Activated T-helper 17 cell treated with anti-CD3 and anti-CD28 coated beads, Interleukin-2, amount 50 U/mL, for 72 hours (primary cell): ENCODE data around the gene GAS2L2. TPM values are rescaled to one million over a fixed set of nuclear protein-coding genes. Genes with fewer than 3 reads are reported as not detected.
"Not testable (repeated sequence)": the region's sequence is repeated elsewhere in the genome, so short reads cannot be mapped to it uniquely, and the experiment has no call there.

ENCODE experiments used
- ATAC-seq: fragments of 150-1000 bp; cut with Tn5 transposase; replicated peaks from 2 replicates; pipeline ENCODE4 v1.10.0; 2021; ENCODE audit warnings: mild to moderate bottlenecking, moderate library complexity
- H3K27ac Mint-ChIP-seq: one replicate; pipeline ENCODE4 v1.8.0; 2022; ENCODE audit warnings: mixed read lengths
- H3K27me3 Mint-ChIP-seq: one replicate; pipeline ENCODE4 v1.8.0; 2022; ENCODE audit warnings: mixed read lengths
- H3K36me3 Mint-ChIP-seq: one replicate; pipeline ENCODE4 v1.8.0; 2022; ENCODE audit warnings: low read depth, mild to moderate bottlenecking, mixed read lengths
- H3K4me1 Mint-ChIP-seq: one replicate; pipeline ENCODE4 v1.8.0; 2022; ENCODE audit warnings: mixed read lengths
- H3K4me3 Mint-ChIP-seq: one replicate; pipeline ENCODE4 v1.8.0; 2022; ENCODE audit warnings: mild to moderate bottlenecking, mixed read lengths
- H3K9me3 Mint-ChIP-seq: one replicate; pipeline ENCODE4 v1.8.0; 2022; ENCODE audit warnings: mixed read lengths
- total RNA-seq, 2 donors: library from RNA; stranded (reverse); gene quantifications; one replicate each; pipeline ENCODE4 v1.2.3, GENCODE V29; 2022

The GAS2L2 gene
- total RNA-seq, 2 donors from 2014 or later, result not detected

- H3K27me3 Mint-ChIP-seq, result no peaks in the 10 kb centered on the region
Measured at GRCh38 chr17:35715416-35715815, 37.6 kb downstream of the GAS2L2 start.

GRCh38 chr17:35714988-35715387 is 38.1 kb downstream of the GAS2L2 start:
- no peaks in the 10 kb centered on the region for H3K36me3 Mint-ChIP-seq
- ATAC-seq, result no peak
- H3K27me3 Mint-ChIP-seq, result no peaks in the 10 kb centered on the region
- H3K27ac Mint-ChIP-seq, result no peak overlapping the region
- no peaks in the 10 kb centered on the region for H3K4me1 Mint-ChIP-seq
- no peak overlapping the region for H3K4me3 Mint-ChIP-seq
- no peaks in the 10 kb centered on the region for H3K9me3 Mint-ChIP-seq

More at GRCh38 chr17:35715416-35715815, 37.6 kb downstream of the GAS2L2 start:
- ATAC-seq, result no peak
- H3K27ac Mint-ChIP-seq, result no peak overlapping the region
- H3K36me3 Mint-ChIP-seq, result no peaks in the 10 kb centered on the region
- H3K4me1 Mint-ChIP-seq, result no peaks in the 10 kb centered on the region
- H3K9me3 Mint-ChIP-seq, result no peaks in the 10 kb centered on the region
- H3K4me3 Mint-ChIP-seq, result no peak overlapping the region

GRCh38 chr17:35713069-35713728 is 39.8 kb downstream of the GAS2L2 start:
- no peak for ATAC-seq
- H3K27me3 Mint-ChIP-seq, result no peaks in the 10 kb centered on the region
- H3K4me1 Mint-ChIP-seq, result no peaks in the 10 kb centered on the region
- H3K9me3 Mint-ChIP-seq, result no peaks in the 10 kb centered on the region
- no peak overlapping the region for H3K27ac Mint-ChIP-seq
- H3K36me3 Mint-ChIP-seq, result no peaks in the 10 kb centered on the region
- H3K4me3 Mint-ChIP-seq, result no peak overlapping the region

- Mint-ChIP-seq H3K4me1 (peaks cover 6% of the 10 kb centered on the region), H3K36me3 (peaks cover 4% of the 10 kb centered on the region)
Measured at GRCh38 chr17:35710950-35711349, 42.1 kb downstream of the GAS2L2 start.

GRCh38 chr17:35709874-35710273 is 43.2 kb downstream of the GAS2L2 start:
- no peak for ATAC-seq
- H3K27me3 Mint-ChIP-seq, result no peaks in the 10 kb centered on the region
- H3K4me3 Mint-ChIP-seq, result no peak overlapping the region
- peaks cover 14% of the 10 kb centered on the region for H3K36me3 Mint-ChIP-seq
- no peak overlapping the region for H3K27ac Mint-ChIP-seq
- no peaks in the 10 kb centered on the region for H3K9me3 Mint-ChIP-seq
- peaks cover 6% of the 10 kb centered on the region for H3K4me1 Mint-ChIP-seq

More at GRCh38 chr17:35710950-35711349, 42.1 kb downstream of the GAS2L2 start:
- no peak overlapping the region for H3K27ac Mint-ChIP-seq
- no peaks in the 10 kb centered on the region for H3K27me3 Mint-ChIP-seq
- no peak for ATAC-seq
- H3K9me3 Mint-ChIP-seq, result no peaks in the 10 kb centered on the region
- H3K4me3 Mint-ChIP-seq, result no peak overlapping the region

GRCh38 chr17:35708951-35709350 is 44.1 kb downstream of the GAS2L2 start:
- Mint-ChIP-seq H3K27me3 (no peaks in the 10 kb centered on the region), H3K27ac (peak overlapping the region; percentile 41), H3K36me3 (peaks cover 23% of the 10 kb centered on the region), H3K4me3 (no peak overlapping the region), H3K4me1 (peaks cover 6% of the 10 kb centered on the region), H3K9me3 (no peaks in the 10 kb centered on the region)
- no peak for ATAC-seq

- Mint-ChIP-seq H3K4me1 (peaks cover 6% of the 10 kb centered on the region), H3K9me3 (no peaks in the 10 kb centered on the region), H3K4me3 (no peak overlapping the region), H3K27ac (no peak overlapping the region), H3K27me3 (no peaks in the 10 kb centered on the region), H3K36me3 (peaks cover 24% of the 10 kb centered on the region)
- ATAC-seq, result peak; percentile 96
Measured at GRCh38 chr17:35708149-35708548, 44.9 kb downstream of the GAS2L2 start.

- H3K27me3 Mint-ChIP-seq, result no peaks in the 10 kb centered on the region
- H3K4me1 Mint-ChIP-seq, result peaks cover 12% of the 10 kb centered on the region
- peaks cover 43% of the 10 kb centered on the region for H3K36me3 Mint-ChIP-seq
- peak overlapping the region; percentile 4 for H3K27ac Mint-ChIP-seq
- no peak for ATAC-seq
- H3K4me3 Mint-ChIP-seq, result no peak overlapping the region
- no peaks in the 10 kb centered on the region for H3K9me3 Mint-ChIP-seq
Measured at GRCh38 chr17:35705705-35706104, 47.3 kb downstream of the GAS2L2 start.

GRCh38 chr17:35705230-35705629 is 47.8 kb downstream of the GAS2L2 start:
- no peaks in the 10 kb centered on the region for H3K27me3 Mint-ChIP-seq
- H3K4me3 Mint-ChIP-seq, result no peak overlapping the region
- ATAC-seq, result no peak
- peaks cover 12% of the 10 kb centered on the region for H3K4me1 Mint-ChIP-seq
- no peak overlapping the region for H3K27ac Mint-ChIP-seq
- no peaks in the 10 kb centered on the region for H3K9me3 Mint-ChIP-seq
- H3K36me3 Mint-ChIP-seq, result peaks cover 45% of the 10 kb centered on the region

- H3K27ac Mint-ChIP-seq, H3K9me3 Mint-ChIP-seq, H3K4me3 Mint-ChIP-seq, H3K27me3 Mint-ChIP-seq, ATAC-seq: not testable (repeated sequence)
- Mint-ChIP-seq H3K4me1 (peaks cover 12% of the 10 kb centered on the region), H3K36me3 (peaks cover 64% of the 10 kb centered on the region)
Measured at GRCh38 chr17:35703308-35703707, 49.7 kb downstream of the GAS2L2 start.

GRCh38 chr17:35701491-35701890 is 51.5 kb downstream of the GAS2L2 start:
- H3K4me1 Mint-ChIP-seq, result peaks cover 6% of the 10 kb centered on the region

GRCh38 chr17:35700150-35700549 is 52.9 kb downstream of the GAS2L2 start:
- ATAC-seq, result no peak
- H3K27me3 Mint-ChIP-seq, result no peaks in the 10 kb centered on the region
- no peaks in the 10 kb centered on the region for H3K9me3 Mint-ChIP-seq
- H3K4me1 Mint-ChIP-seq, result peaks cover 6% of the 10 kb centered on the region
- peaks cover 85% of the 10 kb centered on the region for H3K36me3 Mint-ChIP-seq
- no peak overlapping the region for H3K27ac Mint-ChIP-seq
- H3K4me3 Mint-ChIP-seq, result no peak overlapping the region

More at GRCh38 chr17:35701491-35701890, 51.5 kb downstream of the GAS2L2 start:
- Mint-ChIP-seq H3K27ac (no peak overlapping the region), H3K4me3 (no peak overlapping the region), H3K36me3 (peaks cover 82% of the 10 kb centered on the region), H3K27me3 (no peaks in the 10 kb centered on the region), H3K9me3 (no peaks in the 10 kb centered on the region)
- no peak for ATAC-seq

- no peak overlapping the region for H3K4me3 Mint-ChIP-seq
- peaks cover 85% of the 10 kb centered on the region for H3K36me3 Mint-ChIP-seq
- no peak overlapping the region for H3K27ac Mint-ChIP-seq
- peaks cover 6% of the 10 kb centered on the region for H3K4me1 Mint-ChIP-seq
- no peaks in the 10 kb centered on the region for H3K27me3 Mint-ChIP-seq
- no peak for ATAC-seq
- H3K9me3 Mint-ChIP-seq, result no peaks in the 10 kb centered on the region
Measured at GRCh38 chr17:35698800-35699199, 54.2 kb downstream of the GAS2L2 start.

GRCh38 chr17:35695613-35696012 is 57.4 kb downstream of the GAS2L2 start:
- no peak overlapping the region for H3K4me3 Mint-ChIP-seq
- H3K9me3 Mint-ChIP-seq, result no peaks in the 10 kb centered on the region
- no peaks in the 10 kb centered on the region for H3K4me1 Mint-ChIP-seq
- H3K36me3 Mint-ChIP-seq, result peaks cover 98% of the 10 kb centered on the region
- ATAC-seq, result no peak
- no peak overlapping the region for H3K27ac Mint-ChIP-seq
- H3K27me3 Mint-ChIP-seq, result no peaks in the 10 kb centered on the region

- Mint-ChIP-seq H3K27me3 (no peaks in the 10 kb centered on the region), H3K9me3 (no peaks in the 10 kb centered on the region), H3K36me3 (peaks cover 100% of the 10 kb centered on the region), H3K27ac (no peak overlapping the region), H3K4me3 (no peak overlapping the region), H3K4me1 (no peaks in the 10 kb centered on the region)
- ATAC-seq, result no peak
Measured at GRCh38 chr17:35694906-35695305, 58.1 kb downstream of the GAS2L2 start.
